HG02938 (cell line): ENCODE results near the gene LDB2.
"Not testable (repeated sequence)": the region's sequence is repeated elsewhere in the genome, so short reads cannot be mapped to it uniquely, and the experiment has no call there.

Experiments
- ATAC-seq: cut with Tn5 transposase; IDR thresholded peaks from one replicate; pipeline ENCODE4 v1.9.1; 2021; ENCODE audit warnings: mild to moderate bottlenecking, moderate library complexity; ENCODE audit not compliant: unreplicated experiment

The LDB2 gene

GRCh38 chr4:16577177-16577576, 321.3 kb downstream of the LDB2 start:
- ATAC-seq: no peak

- no peak for ATAC-seq
Observed at GRCh38 chr4:16574981-16575380, 323.5 kb downstream of the LDB2 start.

- ATAC-seq: no peak
Observed at GRCh38 chr4:16573739-16574138, 324.7 kb downstream of the LDB2 start.

GRCh38 chr4:16573206-16573605, 325.2 kb downstream of the LDB2 start:
- ATAC-seq: no peak

DNA sequence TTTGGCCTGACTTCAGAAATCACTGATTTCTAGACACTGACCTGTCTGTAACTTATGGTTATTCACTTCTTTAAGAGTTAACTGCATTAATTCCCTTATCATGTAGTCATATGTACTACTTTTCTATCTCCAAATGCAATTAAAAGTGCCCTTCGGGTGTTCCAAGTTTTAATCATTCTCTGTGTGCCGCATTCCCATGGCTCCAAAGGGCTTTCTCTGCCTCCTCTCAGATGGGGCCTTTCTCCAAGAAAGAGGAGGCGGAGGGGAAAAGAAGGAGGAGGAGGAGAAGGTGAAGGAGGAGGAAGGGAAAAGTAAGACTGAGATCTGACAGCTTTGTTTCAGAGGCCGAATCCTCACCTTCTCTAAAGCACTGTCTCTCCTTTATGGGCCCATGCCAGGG, 325.8 kb downstream of the LDB2 start:
- ATAC-seq: no peak

DNA sequence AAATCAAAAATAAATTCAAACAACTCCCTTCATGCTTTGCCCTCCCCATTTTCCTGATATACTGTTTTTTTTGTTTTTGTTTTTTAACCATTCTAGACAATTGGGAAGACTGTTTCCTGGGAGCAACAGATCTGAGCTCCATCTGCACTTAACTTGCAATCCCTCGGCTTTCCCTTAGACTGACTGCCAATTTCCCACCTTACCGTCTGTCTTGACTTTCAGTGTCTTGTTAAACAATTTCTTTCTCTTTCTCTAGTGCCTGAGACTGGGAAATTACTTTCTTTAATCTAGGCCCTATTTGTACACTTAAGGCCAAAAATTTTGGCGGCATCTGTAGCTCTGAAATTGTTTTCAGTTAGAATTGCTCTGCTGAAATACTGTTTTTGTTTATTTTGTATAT, 326.3 kb downstream of the LDB2 start:
- no peak for ATAC-seq

- no peak for ATAC-seq
Observed at GRCh38 chr4:16569790-16570189, 328.7 kb downstream of the LDB2 start.

DNA sequence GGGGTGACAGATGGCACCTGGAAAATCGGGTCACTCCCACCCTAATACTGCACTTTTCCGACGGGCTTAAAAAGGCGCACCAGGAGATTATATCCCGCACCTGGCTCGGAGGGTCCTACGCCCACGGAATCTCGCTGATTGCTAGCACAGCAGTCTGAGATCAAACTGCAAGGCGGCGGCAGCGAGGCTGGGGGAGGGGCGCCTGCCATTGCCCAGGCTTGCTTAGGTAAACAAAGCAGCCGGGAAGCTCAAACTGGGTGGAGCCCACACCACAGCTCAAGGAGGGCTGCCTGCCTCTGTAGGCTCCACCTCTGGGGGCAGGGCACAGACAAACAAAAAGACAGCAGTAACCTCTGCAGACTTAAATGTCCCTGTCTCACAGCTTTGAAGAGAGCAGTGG, 341.1 kb downstream of the LDB2 start:
- not testable (repeated sequence) for ATAC-seq

GRCh38 chr4:16555156-16555555, 343.3 kb downstream of the LDB2 start:
- no peak for ATAC-seq

GRCh38 chr4:16550531-16550930, 347.9 kb downstream of the LDB2 start:
- ATAC-seq: no peak

GRCh38 chr4:16545656-16546055, 352.8 kb downstream of the LDB2 start:
- no peak for ATAC-seq

DNA sequence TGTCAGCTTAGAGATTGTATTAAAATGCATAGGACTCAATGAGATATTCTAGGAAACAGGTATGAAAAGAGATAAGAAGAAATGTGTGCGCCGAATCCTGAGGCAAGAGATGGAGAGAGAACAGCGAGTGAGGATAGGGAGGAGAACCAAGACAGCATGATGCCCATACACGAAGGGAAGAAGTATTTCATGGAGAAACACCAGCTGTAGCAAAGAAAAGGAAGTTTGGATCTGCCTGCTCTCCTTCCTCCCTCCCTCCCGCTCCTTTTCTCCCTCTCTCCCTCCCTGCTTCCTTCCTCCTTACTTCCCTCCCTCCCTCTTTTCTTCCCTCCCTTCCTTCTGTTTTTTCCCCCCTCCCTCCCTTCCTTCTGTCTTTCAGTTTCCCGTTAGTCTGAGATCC, 353.6 kb downstream of the LDB2 start:
- no peak for ATAC-seq

DNA sequence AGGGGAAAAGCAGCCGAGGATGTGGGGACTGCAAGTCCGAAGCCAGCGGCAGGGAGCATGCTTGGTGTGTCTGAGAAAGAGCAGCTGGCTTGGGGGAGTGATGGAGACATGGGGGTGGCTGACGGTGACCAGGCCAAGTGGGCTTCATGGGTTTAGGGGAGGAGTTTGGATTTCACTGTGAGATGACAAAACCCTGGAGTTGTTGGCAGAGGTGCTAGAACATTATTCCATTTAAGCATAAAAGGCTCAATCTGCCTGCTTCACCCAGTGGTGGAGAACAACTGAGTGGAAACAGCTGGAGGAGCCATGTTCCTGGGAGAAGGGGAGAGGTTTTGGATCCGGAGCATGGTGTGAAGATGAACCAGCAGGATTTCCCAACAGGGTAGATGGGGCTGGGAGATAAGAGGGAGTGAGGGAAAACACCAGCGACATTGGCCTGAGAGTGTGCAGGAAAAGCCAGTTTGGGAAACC, 354.2 kb downstream of the LDB2 start:
- no peak for ATAC-seq

DNA sequence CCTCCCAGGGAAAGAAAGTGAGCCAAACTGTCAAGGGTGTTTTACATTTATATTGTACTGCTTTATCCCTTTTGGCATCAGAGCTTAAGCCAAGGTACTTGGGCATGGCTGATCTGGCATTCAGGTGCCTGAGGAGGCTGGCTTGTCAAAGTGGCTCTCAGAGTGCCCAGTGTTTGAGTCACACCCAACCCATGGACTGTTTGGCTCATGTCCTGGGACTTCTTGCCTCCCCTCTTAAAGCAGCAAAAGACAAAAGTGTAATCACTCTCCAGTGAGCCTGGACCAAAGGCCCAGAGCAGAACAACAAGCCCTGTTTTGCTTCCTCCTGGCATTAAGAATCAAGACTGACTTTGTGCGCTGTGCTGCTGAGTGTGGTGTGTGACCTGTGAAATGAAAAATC, 360.5 kb downstream of the LDB2 start:
- ATAC-seq: no peak

DNA sequence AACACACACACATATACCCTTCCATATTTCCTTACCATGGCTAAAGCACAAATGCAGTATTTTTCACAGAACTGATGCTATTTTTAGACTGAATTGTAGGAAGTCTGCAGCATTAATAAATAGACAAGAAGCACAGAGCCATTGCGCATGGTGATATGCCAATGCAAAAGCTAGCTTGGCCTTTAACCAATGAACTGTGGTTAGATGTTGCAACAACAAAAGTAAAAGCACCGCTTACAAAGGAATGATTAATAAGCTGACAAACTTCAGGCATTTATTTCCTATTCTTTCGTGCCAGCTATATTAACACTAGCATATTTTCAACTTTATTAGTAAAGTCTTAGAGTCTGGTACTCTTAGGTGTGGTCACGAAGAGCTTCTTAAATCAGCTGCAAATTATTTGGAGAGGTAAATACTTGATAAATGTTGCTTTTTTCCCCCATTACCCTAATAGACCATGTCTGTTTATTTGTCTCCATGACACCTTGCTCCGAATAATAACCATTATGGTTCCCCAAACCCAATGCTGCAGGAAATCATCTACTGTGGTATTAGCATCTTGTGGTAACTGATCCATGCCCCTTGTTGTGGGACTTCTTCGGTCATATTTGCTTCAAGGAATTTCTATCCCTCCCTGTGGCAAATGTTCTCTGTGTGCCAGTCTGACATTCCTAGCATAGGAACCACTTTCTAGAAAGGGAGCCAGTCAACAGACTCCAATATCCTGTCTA, 366.0 kb downstream of the LDB2 start:
- no peak for ATAC-seq

DNA sequence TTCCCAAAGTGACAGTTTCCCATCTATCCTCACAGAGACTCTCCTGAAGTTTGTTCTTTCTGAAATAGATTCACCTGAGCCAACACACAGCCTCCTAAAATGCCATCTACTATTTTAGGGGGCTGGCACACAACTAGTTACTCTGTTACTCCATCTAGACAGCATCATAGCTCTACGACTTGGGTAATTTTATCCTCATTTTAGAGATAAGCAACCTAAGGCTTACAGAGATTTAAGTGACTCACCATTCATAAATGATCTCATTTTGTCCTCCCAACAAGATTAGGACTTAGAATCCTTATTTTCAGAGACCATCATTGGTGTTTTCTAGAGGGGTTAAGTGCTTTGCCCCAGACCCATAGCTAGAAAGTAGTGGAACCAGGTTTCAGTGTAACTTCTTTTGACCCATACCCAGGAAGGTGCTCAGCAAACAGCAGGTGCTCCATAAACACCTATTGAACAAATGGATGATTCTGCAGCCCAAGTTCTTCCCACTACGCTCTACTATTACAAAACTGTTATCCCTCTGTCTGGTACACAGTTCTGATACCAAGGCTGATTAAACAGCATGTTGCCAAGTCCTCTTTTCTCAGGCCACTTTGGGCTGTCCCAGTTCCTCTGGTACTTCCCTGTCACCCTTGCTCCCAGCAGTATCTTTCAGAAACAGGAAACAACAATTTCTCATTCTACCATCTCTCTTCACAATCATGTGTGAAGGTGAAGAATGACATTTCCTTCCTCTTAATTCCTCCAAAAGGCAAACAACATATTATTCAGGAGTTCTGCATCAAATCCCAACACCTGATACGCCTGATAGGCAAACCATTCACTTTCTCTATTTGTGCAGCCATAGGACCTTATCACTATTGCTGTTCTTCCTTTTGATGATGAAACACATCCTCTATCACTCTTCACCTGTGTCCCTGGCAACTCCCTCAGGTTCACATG, 367.5 kb downstream of the LDB2 start:
- no peak for ATAC-seq

DNA sequence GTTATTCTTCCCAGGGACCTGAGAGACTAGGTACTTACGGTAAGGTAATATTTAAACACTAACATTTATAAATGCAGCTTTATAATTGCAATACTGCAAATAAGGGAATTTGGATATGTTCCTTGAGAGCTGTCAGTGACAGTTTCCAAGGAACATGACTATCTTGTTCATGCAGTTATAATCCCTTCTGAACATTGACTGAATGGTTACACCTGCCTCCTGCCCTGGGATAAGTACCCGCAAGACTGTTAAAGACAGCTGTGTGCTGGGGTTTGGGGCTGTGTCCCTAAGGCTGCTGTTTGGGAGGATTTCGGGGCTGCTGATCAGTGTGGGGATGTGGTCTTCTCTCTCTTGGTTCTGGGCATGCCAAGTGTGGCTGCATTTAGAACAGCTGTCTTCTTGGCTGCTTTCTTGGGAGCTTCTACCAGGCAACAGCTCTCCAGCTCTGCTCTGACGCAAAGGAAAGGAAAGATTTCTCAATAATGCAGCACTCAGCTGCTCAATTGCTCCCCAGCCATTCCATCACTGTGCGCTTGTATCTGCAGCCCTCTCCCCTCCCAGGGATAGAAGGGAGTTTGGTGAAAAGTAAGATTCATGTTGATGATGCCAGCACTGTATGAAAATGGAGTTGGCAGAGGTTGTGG, 373.4 kb downstream of the LDB2 start:
- ATAC-seq: no peak

GRCh38 chr4:16524406-16524805, 374.0 kb downstream of the LDB2 start:
- ATAC-seq: no peak

DNA sequence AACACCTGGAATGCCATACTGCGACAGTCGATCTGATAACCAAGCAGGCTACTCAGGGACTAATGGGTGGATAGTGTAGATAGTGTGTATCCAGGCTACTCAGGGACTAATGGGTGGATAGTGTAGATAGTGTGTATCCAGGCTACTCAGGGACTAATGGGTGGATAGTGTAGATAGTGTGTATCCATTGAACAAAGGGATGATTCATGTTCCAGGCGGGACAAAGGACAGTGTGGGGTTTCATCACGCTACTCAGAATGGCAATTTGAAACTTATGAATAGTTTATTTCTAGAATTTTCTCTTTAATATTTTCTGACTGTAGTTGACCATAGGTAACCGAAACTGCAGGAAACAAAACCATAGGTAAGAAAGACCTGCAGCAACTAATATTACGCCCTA, 374.9 kb downstream of the LDB2 start:
- ATAC-seq: not testable (repeated sequence)

DNA sequence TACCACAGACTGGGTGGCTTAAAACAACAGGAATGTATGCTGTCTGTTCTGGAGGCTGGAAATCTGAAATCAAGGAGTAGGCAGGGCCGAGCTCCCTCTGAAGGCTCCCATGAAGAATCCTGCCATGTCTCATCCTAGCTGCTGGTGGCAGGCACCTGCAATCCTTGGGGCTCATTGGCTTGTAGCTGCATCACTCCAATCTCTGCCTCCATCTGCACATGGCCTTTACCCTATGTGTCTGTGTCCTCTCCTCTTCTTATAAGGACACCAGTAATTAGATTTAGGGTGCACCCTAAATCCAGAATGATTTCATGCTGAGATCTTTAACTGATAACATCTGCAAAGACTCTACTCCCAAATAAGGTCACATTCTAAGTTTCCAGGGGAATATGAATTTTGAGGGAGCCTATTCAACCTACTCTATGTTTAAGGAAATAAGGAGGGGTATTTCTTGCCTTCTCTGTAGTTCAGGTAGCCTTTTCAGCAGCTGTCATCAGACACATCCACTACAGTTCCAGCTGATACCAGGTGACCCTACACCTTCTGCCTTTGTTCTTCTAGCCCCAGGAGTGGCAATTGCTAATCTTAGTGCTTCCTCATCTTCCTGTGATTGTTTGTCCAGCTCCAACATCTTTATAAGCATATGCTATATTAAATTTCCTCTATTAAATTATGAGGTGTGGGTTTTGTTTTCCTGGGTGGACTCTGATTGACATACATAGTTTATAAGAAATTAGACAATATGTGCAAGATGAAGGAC, 377.1 kb downstream of the LDB2 start:
- no peak for ATAC-seq
